ENCODE data around the gene CPLX1.
"Not testable (repeated sequence)": the region's sequence is repeated elsewhere in the genome, so short reads cannot be mapped to it uniquely, and the experiment has no call there.

The CPLX1 gene

GRCh38 chr4:751676-752075 is 74.3 kb downstream of the CPLX1 start:
- DNase-seq: no peak

GRCh38 chr4:749698-750666 is 75.9 kb downstream of the CPLX1 start:
- peak; percentile 41 for DNase-seq

GRCh38 chr4:748461-748860 is 77.5 kb downstream of the CPLX1 start:
- no peak for DNase-seq

- no peak for DNase-seq
Measured at GRCh38 chr4:747546-748170, 78.3 kb downstream of the CPLX1 start.

- DNase-seq: no peak
Measured at GRCh38 chr4:744212-744841, 81.6 kb downstream of the CPLX1 start.

- DNase-seq: no peak
Measured at GRCh38 chr4:743463-744211, 82.3 kb downstream of the CPLX1 start.

- peak; percentile 34 for DNase-seq
Measured at GRCh38 chr4:742742-743311, 83.1 kb downstream of the CPLX1 start.

- DNase-seq: no peak
Measured at GRCh38 chr4:742096-742741, 83.7 kb downstream of the CPLX1 start.

GRCh38 chr4:740656-741282 is 85.2 kb downstream of the CPLX1 start:
- no peak for DNase-seq

- DNase-seq: no peak
Measured at GRCh38 chr4:740011-740410, 85.9 kb downstream of the CPLX1 start.

GRCh38 chr4:739569-739968 is 86.4 kb downstream of the CPLX1 start:
- DNase-seq: no peak

- DNase-seq: no peak
Measured at GRCh38 chr4:738781-739280, 87.1 kb downstream of the CPLX1 start.

- DNase-seq: not testable (repeated sequence)
Measured at GRCh38 chr4:736561-736960, 89.4 kb downstream of the CPLX1 start.

- DNase-seq: no peak
Measured at GRCh38 chr4:735583-735982, 90.3 kb downstream of the CPLX1 start.

All from fibroblast of skin of right quadriceps (primary cell).